Epidermal melanocyte (primary cell): ENCODE results near the gene SENP1.
"Not testable (repeated sequence)": the region's sequence is repeated elsewhere in the genome, so short reads cannot be mapped to it uniquely, and the experiment has no call there.

Experiments used
- DNase-seq: peaks from one replicate; pipeline ENCODE4 v3.0.0; 2011; ENCODE audit warnings: low spot score; ENCODE audit not compliant: insufficient read length

SENP1 gene

GRCh38 chr12:48115957-48116356, 10.1 kb upstream of the SENP1 start:
- no peak for DNase-seq

- DNase-seq: not testable (repeated sequence)
These were observed 5.4 kb upstream of the SENP1 start for GRCh38 chr12:48111312-48111693.

GRCh38 chr12:48110691-48111311, 4.9 kb upstream of the SENP1 start:
- DNase-seq: no peak

GRCh38 chr12:48109424-48109823, 3.5 kb upstream of the SENP1 start:
- DNase-seq: no peak

- no peak for DNase-seq
These were observed 1.1 kb upstream of the SENP1 start for GRCh38 chr12:48106681-48107613.

GRCh38 chr12:48105321-48105866, 485 bp downstream of the SENP1 start:
- peak; percentile 18 for DNase-seq

GRCh38 chr12:48104531-48104930, 1.3 kb downstream of the SENP1 start:
- DNase-seq: no peak

- DNase-seq: no peak
These were observed 13.3 kb downstream of the SENP1 start for GRCh38 chr12:48092611-48093010.

- no peak for DNase-seq
These were observed 19.6 kb downstream of the SENP1 start for GRCh38 chr12:48086327-48086726.

- no peak for DNase-seq
These were observed 20.9 kb downstream of the SENP1 start for GRCh38 chr12:48084841-48085460.

GRCh38 chr12:48084066-48084465, 21.8 kb downstream of the SENP1 start:
- peak; percentile 31 for DNase-seq

- no peak for DNase-seq
These were observed 25.1 kb downstream of the SENP1 start for GRCh38 chr12:48080821-48081220.

GRCh38 chr12:48080285-48080684, 25.6 kb downstream of the SENP1 start:
- no peak for DNase-seq

GRCh38 chr12:48078901-48079300, 27.0 kb downstream of the SENP1 start:
- no peak for DNase-seq

GRCh38 chr12:48077111-48077510, 28.8 kb downstream of the SENP1 start:
- DNase-seq: no peak

- DNase-seq: no peak
These were observed 30.0 kb downstream of the SENP1 start for GRCh38 chr12:48075832-48076231.

- DNase-seq: no peak
These were observed 31.6 kb downstream of the SENP1 start for GRCh38 chr12:48074266-48074665.

GRCh38 chr12:48072266-48072665, 33.6 kb downstream of the SENP1 start:
- DNase-seq: no peak

GRCh38 chr12:48071808-48072207, 34.1 kb downstream of the SENP1 start:
- DNase-seq: no peak

GRCh38 chr12:48070731-48071130, 35.1 kb downstream of the SENP1 start:
- no peak for DNase-seq

- no peak for DNase-seq
These were observed 35.8 kb downstream of the SENP1 start for GRCh38 chr12:48070033-48070432.

- DNase-seq: no peak
These were observed 36.6 kb downstream of the SENP1 start for GRCh38 chr12:48069241-48069640.
